HEK293T (cell line): ENCODE data around the gene GNG2.
A peak's percentile ranks its signal among the peaks of the same experiment; 100 is the strongest.

Experiments used
- CTCF ChIA-PET: fragments of 350-600 bp; formaldehyde crosslinking; extraction: SDS; loops from one replicate; lab custom pipeline; 2021; ENCODE audit warnings: antibody characterized with exemption, inconsistent platforms; lab: Yijun Ruan, JAX
- POLR2A ChIA-PET: fragments of 350-600 bp; formaldehyde crosslinking; extraction: SDS; loops from one replicate; lab custom pipeline; 2020; ENCODE audit warnings: antibody characterized with exemption, inconsistent platforms; lab: Yijun Ruan, JAX
- DNase-seq: peaks from one replicate; pipeline ENCODE4 v3.0.0; 2012; ENCODE audit warnings: mixed read lengths; ENCODE audit errors: extremely low spot score
- ARNT ChIP-seq: fragments of 450-650 bp; IDR thresholded peaks from 2 replicates; pipeline ENCODE4 v1.6.1; 2017; ENCODE audit warnings: mild to moderate bottlenecking
- BHLHE40 ChIP-seq: fragments of 450-650 bp; IDR thresholded peaks from 2 replicates; pipeline ENCODE4 v1.6.1; 2016; ENCODE audit warnings: mild to moderate bottlenecking, moderate library complexity, borderline replicate concordance
- CTBP1 ChIP-seq: fragments of 450-650 bp; IDR thresholded peaks from 2 replicates; pipeline ENCODE4 v1.6.1; 2016; ENCODE audit warnings: borderline replicate concordance
- ELF4 ChIP-seq: fragments of 450-650 bp; IDR thresholded peaks from 2 replicates; pipeline ENCODE4 v1.6.1; 2017; ENCODE audit warnings: antibody characterized with exemption
- FOXA1 ChIP-seq: fragments of 450-650 bp; IDR thresholded peaks from 2 replicates; pipeline ENCODE4 v1.6.1; 2016; ENCODE audit warnings: mild to moderate bottlenecking
- FOXK2 ChIP-seq: fragments of 450-650 bp; IDR thresholded peaks from 2 replicates; pipeline ENCODE4 v1.6.1; 2016; ENCODE audit warnings: mild to moderate bottlenecking
- FOXM1 ChIP-seq: fragments of 450-650 bp; IDR thresholded peaks from 2 replicates; pipeline ENCODE4 v1.6.1; 2017; ENCODE audit warnings: mild to moderate bottlenecking, borderline replicate concordance
- HDGF ChIP-seq: fragments of 450-650 bp; IDR thresholded peaks from 2 replicates; pipeline ENCODE4 v1.6.1; 2017; ENCODE audit warnings: antibody characterized with exemption, borderline replicate concordance
- L3MBTL2 ChIP-seq: fragments of 450-650 bp; conservative IDR thresholded peaks from 2 replicates; pipeline ENCODE4 v1.6.1; 2016; ENCODE audit warnings: mild to moderate bottlenecking
- LEF1 ChIP-seq: fragments of 450-650 bp; IDR thresholded peaks from 2 replicates; pipeline ENCODE4 v1.6.1; 2017; ENCODE audit warnings: mild to moderate bottlenecking, borderline replicate concordance
- NFRKB ChIP-seq: fragments of 450-650 bp; IDR thresholded peaks from 2 replicates; pipeline ENCODE4 v1.6.1; 2016; ENCODE audit warnings: mild to moderate bottlenecking, moderate library complexity
- PKNOX1 ChIP-seq: fragments of 450-650 bp; IDR thresholded peaks from 2 replicates; pipeline ENCODE4 v1.6.1; 2016
- SP1 ChIP-seq: fragments of 450-650 bp; IDR thresholded peaks from 2 replicates; pipeline ENCODE4 v1.6.1; 2017
- SUZ12 ChIP-seq: fragments of 450-650 bp; IDR thresholded peaks from 2 replicates; pipeline ENCODE4 v1.6.1; 2016; ENCODE audit warnings: mild to moderate bottlenecking
- TARDBP ChIP-seq: fragments of 450-650 bp; IDR thresholded peaks from 2 replicates; pipeline ENCODE4 v1.6.1; 2016
- ZNF384 ChIP-seq: fragments of 450-650 bp; IDR thresholded peaks from 2 replicates; pipeline ENCODE4 v1.6.1; 2016

GNG2 gene

GRCh38 chr14:51988221-51988620, 127.8 kb downstream of the GNG2 start:
- DNase-seq, result no peak
- POLR2A ChIA-PET, result no interaction called here

GRCh38 chr14:51989293-51990234, 129.2 kb downstream of the GNG2 start, which contains the start of gene RTRAF:
Gene RTRAF, plus strand, starts transcription at chr14:51989546. Its CDS starts 94 bp downstream, at chr14:51989640.
- TF ChIP-seq ARNT (no peak), ELF4 (peak; percentile 66), TARDBP (no peak), ZNF384 (no peak), L3MBTL2 (peak; percentile 64), PKNOX1 (peak; percentile 98), FOXM1 (no peak)
- ChIA-PET CTCF (no interaction called here), POLR2A (interaction anchor here (1.3 to 1.7 kb wide), 2 partner anchors 10 to 79 kb away, joined by 3 to 4 read pairs; partner anchors contain the start of gene NID2)
- peak; percentile 95 for DNase-seq

More at GRCh38 chr14:51988221-51988620, 127.8 kb downstream of the GNG2 start:
- CTCF ChIA-PET, result interaction anchor here (1.5 kb wide), 1 partner anchor 10 kb away, joined by 5 read pairs; no protein-coding TSS in a partner anchor
- TF ChIP-seq LEF1 (no peak), HDGF (no peak), SP1 (no peak), ARNT (no peak), FOXA1 (no peak), L3MBTL2 (no peak), ELF4 (no peak), CTBP1 (no peak), FOXM1 (no peak), FOXK2 (no peak)

GRCh38 chr14:51990488-51990887, 130.1 kb downstream of the GNG2 start:
- no peak for DNase-seq
- ChIA-PET POLR2A (interaction anchor here (1.3 to 1.7 kb wide), 2 partner anchors 10 to 78 kb away, joined by 3 to 4 read pairs; partner anchors contain the start of gene NID2), CTCF (no interaction called here)
- TF ChIP-seq ARNT (no peak), PKNOX1 (no peak), ZNF384 (no peak)

GRCh38 chr14:51993285-51993920, 133.0 kb downstream of the GNG2 start:
- POLR2A ChIA-PET, result no interaction called here
- TF ChIP-seq NFRKB (no peak), L3MBTL2 (no peak), FOXA1 (no peak), ZNF384 (no peak), BHLHE40 (no peak), FOXM1 (no peak), ELF4 (no peak), HDGF (no peak), CTBP1 (no peak), PKNOX1 (no peak), LEF1 (no peak)
- DNase-seq, result no peak
- CTCF ChIA-PET, result no interaction called here

GRCh38 chr14:51996148-51996746, 135.8 kb downstream of the GNG2 start:
- DNase-seq, result no peak
- ChIA-PET CTCF (interaction anchor here (0.6 to 2.1 kb wide), 7 partner anchors 18 to 417 kb away, joined by 3 to 5 read pairs (median 3); no protein-coding TSS in a partner anchor), POLR2A (no interaction called here)
- TF ChIP-seq SUZ12, result no peak
- TF ChIP-seq PKNOX1, result no peak
- TF ChIP-seq LEF1, result no peak
- TF ChIP-seq ARNT, result no peak
- no peak for TF ChIP-seq FOXM1
- TF ChIP-seq SP1, result no peak
- no peak for TF ChIP-seq BHLHE40
